NT2/D1 (cell line): Measurements from ENCODE around the gene PPFIBP1.

Experiments used
- SUZ12 ChIP-seq: IDR thresholded peaks from 2 replicates; pipeline ENCODE4 v1.6.1; 2011; ENCODE audit not compliant: insufficient read length, insufficient read depth; ENCODE audit errors: extremely low read depth
- YY1 ChIP-seq: IDR thresholded peaks from 2 replicates; pipeline ENCODE4 v1.6.1; 2011; ENCODE audit not compliant: insufficient read length, insufficient read depth

- TF ChIP-seq YY1 (no peak), SUZ12 (no peak)
Observed at GRCh38 chr12:27521066-27521465, 2.9 kb upstream of the PPFIBP1 start.
